ENCODE measurements around the gene CDKL4.
"Not testable (repeated sequence)": the region's sequence is repeated elsewhere in the genome, so short reads cannot be mapped to it uniquely, and the experiment has no call there.

Gene CDKL4

DNA sequence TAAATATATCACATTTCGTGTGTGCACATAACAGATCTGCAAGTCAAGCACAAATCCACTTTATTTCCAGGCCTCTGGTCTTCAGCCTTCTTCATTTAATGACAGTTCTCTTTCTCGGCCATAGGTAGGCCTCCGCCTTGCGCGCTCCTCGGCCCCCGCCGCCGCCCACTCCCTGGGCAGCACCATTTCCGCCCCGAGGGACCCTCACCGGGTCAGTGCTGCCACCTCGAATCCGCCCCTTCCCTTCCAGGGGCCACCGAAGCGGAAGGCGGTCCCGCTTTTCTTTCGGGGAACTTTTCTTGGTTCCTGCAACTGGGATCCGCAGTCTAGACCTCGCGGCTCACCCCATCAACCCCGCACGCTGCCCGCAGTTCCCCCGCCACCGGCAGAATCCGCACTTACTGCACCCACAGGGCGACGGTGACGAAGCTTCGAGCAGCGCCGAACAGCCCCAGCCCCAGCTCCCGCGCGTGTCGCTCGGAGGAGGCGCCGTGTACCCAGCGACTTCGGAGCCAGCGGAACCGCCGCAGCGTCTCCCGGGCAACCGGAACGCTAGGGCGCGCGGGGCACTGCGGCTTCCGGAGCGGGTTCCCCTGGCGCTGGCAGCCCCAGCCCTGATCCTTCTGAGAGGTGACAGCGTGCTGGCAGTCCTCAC, at the start of gene CDKL4:
CDKL4 (minus strand) TSS at position 502 of the 655 bp plus-strand sequence.
- peak; percentile 2 for DNase-seq (ENCODE audit: low spot score)

- DNase-seq (ENCODE audit: low spot score), result no peak
Observed at GRCh38 chr2:39290433-39290832, 46.7 kb upstream of the CDKL4 start.

DNA sequence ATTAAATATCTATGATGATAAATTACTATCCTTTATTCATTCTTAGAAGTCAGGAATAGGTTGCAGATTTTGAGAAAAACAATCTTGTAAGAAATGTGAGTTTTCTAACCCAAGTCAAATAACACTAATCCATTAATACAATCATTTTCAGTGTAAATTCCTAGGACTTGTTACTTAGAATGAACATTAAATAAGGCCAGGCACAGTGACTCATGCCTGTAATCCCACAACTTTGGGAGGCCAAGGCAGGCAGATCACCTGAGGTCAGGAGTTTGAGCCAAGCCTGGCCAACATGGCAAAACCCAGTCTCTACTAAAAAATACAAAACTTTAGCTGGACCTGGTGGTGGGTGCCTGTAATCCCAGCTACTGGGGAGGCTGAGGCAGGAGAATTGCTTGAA, 45.8 kb upstream of the CDKL4 start:
- no peak for DNase-seq (ENCODE audit: low spot score)

DNA sequence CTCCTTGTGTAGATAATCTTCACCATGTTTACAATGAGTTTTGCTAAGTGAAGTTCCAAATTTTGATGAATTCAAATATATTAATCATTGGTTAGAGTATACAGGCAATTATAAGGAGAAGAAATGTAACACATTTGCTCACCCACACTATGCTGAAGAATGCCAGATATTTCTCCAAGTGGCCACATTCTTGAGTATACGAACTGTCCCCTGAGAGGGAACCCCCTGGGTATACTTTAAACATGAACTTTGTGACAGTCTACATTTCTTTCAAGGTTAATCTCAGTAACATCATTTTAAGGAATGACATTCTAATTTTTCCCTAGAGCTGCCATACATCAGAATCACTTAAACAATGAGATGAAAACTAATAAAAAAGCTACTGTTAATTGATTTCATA, 39.8 kb upstream of the CDKL4 start:
- DNase-seq (ENCODE audit: low spot score), result no peak

DNA sequence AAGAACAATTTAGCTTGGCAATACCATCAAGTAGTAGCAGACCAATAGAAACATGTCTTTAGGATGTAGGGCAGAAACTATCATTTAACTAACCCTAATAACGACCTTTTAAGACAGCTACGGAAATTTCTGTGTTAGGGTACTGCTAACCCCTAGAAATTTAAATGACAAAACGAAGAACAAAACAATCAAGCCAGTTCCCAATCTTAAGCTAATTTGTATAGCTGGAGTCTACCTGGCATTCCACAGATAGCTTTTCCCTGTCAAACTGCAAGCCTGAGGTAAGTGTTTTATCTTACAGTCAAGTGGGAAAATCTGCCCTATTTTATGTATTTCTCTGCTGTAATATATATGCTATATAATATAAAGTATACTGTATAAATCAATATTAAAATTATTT, 37.6 kb upstream of the CDKL4 start:
- DNase-seq (ENCODE audit: low spot score), result no peak

DNA sequence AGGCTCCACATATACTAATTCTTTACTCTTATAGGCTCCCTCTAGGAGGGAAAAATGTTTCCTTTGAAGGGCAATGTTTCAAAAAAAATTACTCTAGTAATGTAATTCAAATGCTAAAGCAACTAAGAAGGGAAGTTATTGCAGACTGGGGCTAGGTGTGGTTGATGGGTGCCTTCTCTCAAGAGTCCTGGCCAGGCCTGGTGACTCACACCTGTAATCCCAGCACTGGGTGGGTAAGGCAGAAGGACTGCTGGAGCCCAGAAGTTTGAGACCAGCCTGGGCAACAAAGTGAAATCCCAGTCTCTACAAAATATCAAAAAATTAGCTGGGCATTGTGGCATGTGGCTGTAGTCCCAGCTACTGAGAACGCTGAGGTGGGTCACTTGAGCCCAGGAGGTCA, 31.2 kb upstream of the CDKL4 start:
- no peak for DNase-seq (ENCODE audit: low spot score)

DNA sequence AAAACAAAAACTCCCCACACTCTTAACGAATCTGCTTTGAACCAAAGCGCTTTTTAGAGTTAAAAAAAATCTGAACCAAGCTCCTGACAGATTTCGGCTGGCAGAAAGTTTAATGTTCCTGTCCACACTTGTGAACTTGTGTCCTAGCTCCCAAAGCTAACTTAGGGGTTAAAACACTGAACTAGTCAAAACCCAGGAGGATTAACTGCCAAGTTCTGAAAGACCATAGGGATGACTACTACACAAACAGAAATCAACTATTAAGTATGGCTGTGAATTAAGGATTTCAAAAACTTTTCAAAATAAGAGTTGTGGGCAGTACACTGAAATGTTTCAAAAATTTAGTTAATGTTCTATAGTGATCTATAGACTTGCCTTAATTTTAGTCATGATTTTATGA, 26.2 kb upstream of the CDKL4 start:
- DNase-seq (ENCODE audit: low spot score), result no peak

DNA sequence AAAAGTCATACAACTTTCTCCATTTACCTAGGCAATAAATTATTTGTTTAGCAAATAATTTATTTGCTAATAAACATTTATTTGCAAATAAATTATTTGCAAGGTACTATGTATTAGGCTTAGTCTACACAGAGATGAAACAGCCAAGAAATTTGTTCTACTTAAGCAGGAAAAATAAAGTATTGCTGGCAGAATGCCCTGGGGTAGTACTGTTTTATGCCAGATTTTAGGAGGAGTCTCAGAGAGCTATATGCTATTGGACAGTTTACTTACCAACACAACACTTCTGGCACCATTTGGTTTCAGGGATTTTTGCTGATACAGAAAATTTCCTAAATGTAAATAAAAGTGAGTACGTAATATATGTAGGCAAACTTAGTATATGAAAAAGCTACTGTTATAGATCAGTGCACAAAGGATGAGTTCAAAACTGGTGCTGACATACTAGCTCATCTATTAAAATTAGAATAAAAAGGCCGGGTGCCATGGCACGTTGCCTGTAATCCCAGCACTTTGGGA, 23.2 kb upstream of the CDKL4 start:
- DNase-seq (ENCODE audit: low spot score), result no peak

DNA sequence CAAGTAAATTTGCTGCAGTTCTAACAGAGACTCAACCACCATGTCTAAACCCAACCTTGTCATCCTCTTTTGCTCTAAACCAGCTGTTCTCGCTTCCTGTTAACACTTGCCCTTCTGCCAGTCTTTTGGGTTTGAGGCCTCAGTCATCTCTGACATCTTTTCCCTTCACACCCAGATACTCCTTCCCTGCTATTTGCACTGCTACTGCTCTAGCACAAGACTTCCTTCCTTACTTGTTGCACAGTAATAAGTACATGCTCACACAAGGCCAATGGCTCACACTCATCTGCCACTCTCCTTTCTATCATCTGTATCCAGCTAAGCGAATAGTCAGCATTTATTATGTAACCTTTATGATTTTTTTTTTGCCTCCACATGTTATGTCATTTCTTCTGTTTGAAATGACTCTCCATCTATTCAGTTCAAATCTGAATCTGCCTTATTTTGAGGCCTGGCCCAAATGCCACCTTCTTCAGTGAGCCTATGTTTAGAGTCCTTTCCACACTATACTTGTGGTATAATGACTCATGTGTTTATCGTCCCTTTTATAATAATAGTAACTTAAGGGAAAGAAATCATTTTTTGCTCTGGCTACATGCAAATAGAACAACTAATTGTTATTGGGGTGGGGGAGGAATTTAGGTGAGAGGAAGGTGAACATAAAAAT, 22.5 kb upstream of the CDKL4 start:
- no peak for DNase-seq (ENCODE audit: low spot score)

DNA sequence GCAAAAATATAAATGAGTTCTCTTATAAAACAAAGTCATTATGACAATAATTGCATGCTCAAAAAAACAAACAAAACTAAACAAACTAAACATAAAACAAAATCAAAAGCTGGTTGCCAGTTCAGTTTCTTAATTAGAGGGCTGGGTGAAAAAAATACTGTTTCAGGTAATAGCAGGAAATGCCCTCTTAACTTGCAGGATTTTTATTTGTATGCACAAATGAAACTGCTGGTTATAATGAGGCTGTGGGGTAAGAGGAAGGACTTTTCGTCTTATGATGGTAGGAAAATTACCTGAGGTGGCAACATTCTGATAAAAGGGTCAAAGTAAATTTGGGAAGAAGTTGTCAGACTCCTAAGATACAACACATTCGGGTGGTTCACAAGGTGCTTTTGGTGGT, 21.5 kb upstream of the CDKL4 start:
- no peak for DNase-seq (ENCODE audit: low spot score)

DNA sequence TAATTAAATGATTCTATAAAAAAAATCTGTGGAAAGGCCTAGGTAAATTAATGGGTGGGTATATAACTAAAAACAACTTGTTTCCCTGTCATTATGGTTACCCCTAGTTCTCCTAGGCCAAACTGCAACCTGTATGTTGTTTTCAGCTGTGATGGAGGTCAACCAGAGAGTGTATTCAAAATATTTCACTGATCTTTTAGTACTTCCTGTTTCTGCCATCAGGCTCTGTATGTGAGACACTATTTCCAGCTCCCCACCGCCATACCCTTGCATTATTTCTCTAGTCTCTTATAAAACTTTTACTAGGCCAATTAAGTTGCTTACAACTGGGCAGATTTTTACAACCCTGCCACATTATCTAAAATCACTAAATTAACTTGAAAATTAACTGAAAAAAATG, 21.0 kb upstream of the CDKL4 start:
- DNase-seq (ENCODE audit: low spot score), result no peak

DNA sequence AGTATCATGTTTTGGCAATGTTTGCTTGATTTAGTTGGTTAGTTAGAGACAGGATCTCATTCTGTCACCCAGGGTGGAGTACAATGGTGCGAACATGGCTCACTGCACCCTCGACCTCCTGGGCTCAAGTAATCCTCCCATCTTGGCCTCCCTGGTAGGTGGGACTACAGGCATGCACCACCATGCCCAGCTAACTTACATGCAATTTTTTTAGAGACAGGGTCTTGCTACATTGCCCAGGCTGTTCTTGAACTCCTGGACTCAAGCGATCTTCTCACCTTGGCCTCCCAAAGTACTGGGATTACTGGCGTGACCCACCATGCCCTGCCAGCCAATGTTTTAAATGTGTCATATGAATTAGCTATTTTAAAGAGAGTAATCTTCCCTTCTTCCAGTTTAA, 16.3 kb upstream of the CDKL4 start:
- no peak for DNase-seq (ENCODE audit: low spot score)

GRCh38 chr2:39256040-39256439, 12.3 kb upstream of the CDKL4 start:
- DNase-seq (ENCODE audit: low spot score), result no peak

- DNase-seq (ENCODE audit: low spot score), result no peak
Observed at GRCh38 chr2:39252888-39253518, 9.2 kb upstream of the CDKL4 start.

DNA sequence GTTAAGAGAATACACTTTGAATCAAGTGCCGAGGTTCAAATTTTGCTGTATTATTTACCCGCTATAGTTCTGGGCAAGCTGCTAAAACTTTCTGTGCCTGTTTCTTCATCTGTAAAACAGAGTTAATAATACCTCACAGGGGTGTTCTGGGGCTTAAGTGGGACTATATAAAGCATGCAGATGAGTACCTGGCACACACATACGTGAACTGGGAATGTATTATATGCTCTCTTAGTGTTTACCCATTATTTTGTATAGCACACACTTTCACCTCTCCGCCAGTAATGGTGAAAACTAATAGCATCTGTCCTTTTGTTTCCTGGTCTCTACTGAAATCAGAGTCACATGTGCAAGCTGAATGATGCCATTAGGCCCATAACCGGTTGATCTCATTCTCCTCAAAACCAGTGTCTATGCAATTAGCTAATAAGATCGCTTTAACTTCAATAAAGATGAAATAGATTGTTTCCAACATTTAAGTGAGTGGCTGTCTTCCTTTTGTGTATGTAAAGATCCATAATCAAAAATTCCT, 3.8 kb upstream of the CDKL4 start:
- no peak for DNase-seq (ENCODE audit: low spot score)

DNA sequence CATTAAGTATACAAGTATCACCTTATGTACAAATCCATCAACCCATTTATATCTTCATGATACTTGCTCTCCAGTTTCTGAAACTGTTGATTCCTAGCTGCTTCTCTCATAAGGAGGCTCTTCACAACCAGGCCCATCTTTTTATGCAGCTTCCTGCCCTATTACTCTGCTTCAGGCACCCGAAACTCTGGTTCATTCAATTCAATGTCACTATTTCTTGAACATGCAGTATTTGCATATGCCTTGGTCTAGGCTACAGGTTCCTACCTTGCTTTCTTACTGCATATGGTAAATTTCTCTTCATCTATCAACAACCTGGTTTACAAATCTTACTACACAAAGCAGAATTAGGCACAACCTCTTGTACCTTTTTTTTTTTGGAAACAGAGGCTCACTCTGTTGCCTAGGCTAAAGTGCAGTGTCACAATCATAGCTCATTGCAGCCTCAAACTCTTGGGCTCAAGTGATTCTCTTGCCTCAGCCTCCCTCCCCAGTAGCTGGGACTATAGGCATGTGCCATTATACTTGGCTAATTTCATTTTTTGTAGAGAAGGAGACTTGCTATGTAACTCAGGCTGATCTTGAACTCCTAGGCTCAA, 2.7 kb upstream of the CDKL4 start:
- no peak for DNase-seq (ENCODE audit: low spot score)

GRCh38 chr2:39244963-39245625, 1.3 kb upstream of the CDKL4 start:
- not testable (repeated sequence) for DNase-seq (ENCODE audit: low spot score)

DNA sequence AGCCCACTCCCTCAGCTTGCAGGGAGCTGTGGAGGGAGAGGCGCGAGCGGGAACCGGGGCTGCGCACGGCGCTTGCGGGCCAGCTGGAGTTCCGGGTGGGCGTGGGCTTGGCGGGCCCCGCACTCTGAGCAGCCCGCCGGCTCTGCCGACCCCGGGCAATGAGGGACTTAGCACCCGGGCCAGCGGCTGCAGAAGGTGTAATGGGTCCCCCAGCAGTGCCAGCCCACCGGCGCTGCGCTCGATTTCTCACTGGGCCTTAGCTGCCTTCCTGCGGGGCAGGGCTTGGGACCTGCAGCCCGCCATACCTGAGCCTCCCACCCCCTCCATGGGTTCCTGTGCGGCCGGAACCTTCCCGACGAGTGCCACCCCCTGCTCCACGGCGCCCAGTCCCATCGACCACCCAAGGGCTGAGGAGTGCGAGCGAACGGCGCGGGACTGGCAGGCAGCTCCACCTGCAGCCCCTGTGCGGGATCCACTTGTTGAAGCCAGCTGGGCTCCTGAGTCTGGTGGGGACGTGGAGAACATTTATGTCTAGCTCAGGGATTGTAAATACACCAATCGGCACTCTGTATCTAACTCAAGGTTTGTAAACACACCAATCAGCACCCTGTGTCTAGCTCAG, 582 bp upstream of the CDKL4 start:
- DNase-seq (ENCODE audit: low spot score), result not testable (repeated sequence)

DNA sequence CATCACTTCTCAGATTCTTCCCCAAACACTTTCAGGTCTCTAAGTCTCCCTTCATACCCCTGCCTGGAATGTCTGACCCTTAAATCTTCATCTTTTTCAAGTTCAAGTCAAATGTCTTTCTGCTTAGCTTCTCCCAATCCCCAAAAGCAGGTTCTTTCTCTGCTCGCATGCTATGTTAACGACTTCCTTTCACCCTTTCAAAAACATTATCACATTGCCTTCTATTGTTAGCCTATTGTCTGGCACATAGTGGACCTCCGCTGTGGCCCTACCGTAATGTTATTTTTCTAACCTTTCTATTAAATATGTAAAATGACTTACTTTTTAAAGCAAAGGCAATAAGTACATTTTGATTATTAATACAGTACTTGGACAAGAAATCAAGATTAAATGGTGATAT, 2.2 kb downstream of the CDKL4 start:
- DNase-seq (ENCODE audit: low spot score), result no peak

GRCh38 chr2:39240758-39241157, 3.0 kb downstream of the CDKL4 start:
- no peak for DNase-seq (ENCODE audit: low spot score)

- DNase-seq (ENCODE audit: low spot score), result no peak
Observed at GRCh38 chr2:39234754-39235153, 9.0 kb downstream of the CDKL4 start.

- DNase-seq (ENCODE audit: low spot score), result no peak
Observed at GRCh38 chr2:39232141-39232540, 11.6 kb downstream of the CDKL4 start.

All from putamen (tissue), 1 donor.